BJ (cell line): ENCODE data around the gene CHRNB4. TPM values are rescaled to one million over a fixed set of nuclear protein-coding genes. Genes with fewer than 3 reads are reported as not detected.

Source experiments
- CTCF ChIA-PET: fragments of 350-600 bp; formaldehyde crosslinking; extraction: SDS; loops from one replicate; lab custom pipeline; 2021; ENCODE audit warnings: antibody characterized with exemption, inconsistent platforms; lab: Yijun Ruan, JAX
- POLR2A ChIA-PET: fragments of 300-600 bp; sonication (Branson Sonifier 250); formaldehyde crosslinking; extraction: SDS; loops from one replicate; lab custom pipeline; 2021; ENCODE audit warnings: antibody characterized with exemption; lab: Charles Lee
- DNase-seq: peaks from one replicate; pipeline ENCODE4 v3.0.0-alpha.2; 2011; ENCODE audit warnings: low read depth
- H3K27me3 ChIP-seq: 2 replicates; pipeline ENCODE4 v1.6.0; 2011; ENCODE audit warnings: low read length; ENCODE audit not compliant: control insufficient read depth, insufficient read depth
- H3K36me3 ChIP-seq: 2 replicates; pipeline ENCODE4 v1.5.1; 2011; ENCODE audit warnings: low read length; ENCODE audit not compliant: control insufficient read depth, insufficient read depth
- H3K4me3 ChIP-seq: 2 replicates; pipeline ENCODE4 v1.5.1; 2011; ENCODE audit warnings: low read depth, mild to moderate bottlenecking, control low read depth, low read length
- CTCF ChIP-seq: IDR thresholded peaks from 2 replicates; pipeline ENCODE4 v1.5.1; 2011; ENCODE audit warnings: low read depth, mild to moderate bottlenecking, control low read depth, inconsistent platforms, low read length, moderate library complexity; ENCODE audit not compliant: insufficient read depth
- polyA plus RNA-seq: library from polyadenylated mRNA; depleted of rRNA; stranded (reverse); fragments of >200 nt; gene quantifications from 2 replicates; pipeline ENCODE4 v1.2.3, GENCODE V29; 2011

Gene CHRNB4
- polyA plus RNA-seq, 1 experiment: not detected

GRCh38 chr15:78682693-78683410, 41.8 kb upstream of the CHRNB4 start:
- DNase-seq: no peak
- Histone ChIP-seq H3K4me3 (no peak overlapping the region), H3K36me3 (no peaks in the 10 kb centered on the region), H3K27me3 (peaks cover 5% of the 10 kb centered on the region; the same call in 1 of the 2 replicates)
- ChIA-PET POLR2A (no interaction called here), CTCF (interaction anchor here (1.5 kb wide), 1 partner anchor 8 kb away, joined by 6 read pairs; no protein-coding TSS in a partner anchor)
- no peak for TF ChIP-seq CTCF

GRCh38 chr15:78682004-78682651, 41.1 kb upstream of the CHRNB4 start:
- Histone ChIP-seq H3K4me3 (no peak overlapping the region), H3K27me3 (peaks cover 5% of the 10 kb centered on the region; the same call in 1 of the 2 replicates), H3K36me3 (no peaks in the 10 kb centered on the region)
- CTCF ChIA-PET: no interaction called here
- no peak for DNase-seq
- POLR2A ChIA-PET: no interaction called here
- TF ChIP-seq CTCF: no peak

- CTCF ChIA-PET: no interaction called here
- POLR2A ChIA-PET: no interaction called here
- Histone ChIP-seq H3K4me3 (no peak overlapping the region), H3K27me3 (peaks cover 3% of the 10 kb centered on the region; the same call in 1 of the 2 replicates), H3K36me3 (no peaks in the 10 kb centered on the region)
- no peak for TF ChIP-seq CTCF
- DNase-seq: no peak
Observed at GRCh38 chr15:78681281-78682003, 40.4 kb upstream of the CHRNB4 start.

- ChIA-PET POLR2A (no interaction called here), CTCF (no interaction called here)
- no peak for TF ChIP-seq CTCF
- Histone ChIP-seq H3K27me3 (peaks cover 3% of the 10 kb centered on the region; the same call in 1 of the 2 replicates), H3K4me3 (no peak overlapping the region), H3K36me3 (no peaks in the 10 kb centered on the region)
- DNase-seq: no peak
Observed at GRCh38 chr15:78680431-78681075, 39.5 kb upstream of the CHRNB4 start.
